MV-4-11 (cell line): Measurements from ENCODE around the gene CDKAL1.
A peak's percentile ranks its signal among the peaks of the same experiment; 100 is the strongest.

ENCODE experiments used
- DNase-seq: peaks from one replicate; lab custom pipeline; 2025; lab: John Stamatoyannopoulos, UW

CDKAL1 gene

GRCh38 chr6:21258665-21259064 lies 724.4 kb downstream of the CDKAL1 start:
- no peak for DNase-seq

GRCh38 chr6:21259660-21260059 lies 725.4 kb downstream of the CDKAL1 start:
- peak; percentile 80 for DNase-seq

GRCh38 chr6:21262504-21262903 lies 728.2 kb downstream of the CDKAL1 start:
- DNase-seq: no peak

GRCh38 chr6:21263531-21264287 lies 729.5 kb downstream of the CDKAL1 start:
- peak; percentile 85 for DNase-seq

GRCh38 chr6:21264288-21265033 lies 730.2 kb downstream of the CDKAL1 start:
- DNase-seq: peak; percentile 43

- no peak for DNase-seq
Observed at GRCh38 chr6:21265034-21265729, 730.9 kb downstream of the CDKAL1 start.

- DNase-seq: no peak
Observed at GRCh38 chr6:21265730-21266044, 731.4 kb downstream of the CDKAL1 start.

- no peak for DNase-seq
Observed at GRCh38 chr6:21270636-21271201, 736.5 kb downstream of the CDKAL1 start.

GRCh38 chr6:21271428-21272155 lies 737.3 kb downstream of the CDKAL1 start:
- no peak for DNase-seq

GRCh38 chr6:21273451-21273850 lies 739.2 kb downstream of the CDKAL1 start:
- no peak for DNase-seq

GRCh38 chr6:21274851-21275250 lies 740.6 kb downstream of the CDKAL1 start:
- no peak for DNase-seq

GRCh38 chr6:21277601-21278374 lies 743.5 kb downstream of the CDKAL1 start:
- DNase-seq: no peak

GRCh38 chr6:21278375-21278745 lies 744.1 kb downstream of the CDKAL1 start:
- no peak for DNase-seq

- no peak for DNase-seq
Observed at GRCh38 chr6:21279619-21280018, 745.4 kb downstream of the CDKAL1 start.

- DNase-seq: no peak
Observed at GRCh38 chr6:21281366-21281765, 747.1 kb downstream of the CDKAL1 start.
